SU-DHL-6 (cell line): ENCODE results near the gene KCNA2.

Source experiments
- CTCF ChIP-seq: fragments of 200-600 bp; sonication (generic); IDR thresholded peaks from one replicate; pipeline ENCODE4 v1.5.1; 2017; ENCODE audit warnings: antibody characterized with exemption, mild to moderate bottlenecking, low read length, moderate library complexity; ENCODE audit not compliant: insufficient read depth, poor library complexity, severe bottlenecking
- EZH2phosphoT487 ChIP-seq: fragments of 200-600 bp; sonication (generic), shearing (Covaris generic); conservative IDR thresholded peaks from 2 replicates; pipeline ENCODE4 v1.6.1; 2018; ENCODE audit warnings: mild to moderate bottlenecking, antibody characterized with exemption, low read length, moderate library complexity, mixed read lengths

DNA sequence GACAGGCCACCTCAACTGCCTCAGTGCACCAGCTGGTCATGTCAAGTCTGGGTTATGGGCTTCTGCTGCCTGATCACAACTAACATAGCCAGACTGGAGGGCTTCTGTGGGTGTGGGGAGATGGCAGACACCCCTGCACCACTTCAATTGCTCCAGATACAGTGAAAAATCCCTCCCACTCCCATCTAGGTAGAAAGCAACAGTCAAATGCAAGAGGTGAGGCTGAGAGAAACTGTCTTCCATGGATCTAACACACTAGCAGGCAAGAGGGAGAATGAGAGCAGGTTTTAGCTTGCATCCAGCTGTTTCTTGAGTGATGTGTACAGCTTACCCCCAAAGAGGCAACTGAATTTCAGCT lies 10.8 kb downstream of the KCNA2 start:
- TF ChIP-seq CTCF (no peak), EZH2phosphoT487 (no peak)
